T-helper 1 cell treated with Interleukin-12 subunit alpha and Interleukin-12 subunit beta and Interleukin-4 antibody, amounts not matched to agents 30 ng/mL and 1 ng/mL, for 36 hours (primary cell): ENCODE measurements around the gene LHFPL3. TPM values are rescaled to one million over a fixed set of nuclear protein-coding genes. Genes with fewer than 3 reads are reported as not detected.
"Not testable (repeated sequence)": the region's sequence is repeated elsewhere in the genome, so short reads cannot be mapped to it uniquely, and the experiment has no call there.

Experiments used
- intact Hi-C: fragments of 100-400 bp; cut with micrococcal nuclease; formaldehyde crosslinking; loops from one replicate; pipeline ENCODE4 v1.15.1; 2024
- total RNA-seq: library from RNA; stranded (reverse); gene quantifications from 2 replicates; pipeline ENCODE4 v1.2.3, GENCODE V29; 2022

Gene LHFPL3
- total RNA-seq, 1 donor from 2014 or later, result not detected

DNA sequence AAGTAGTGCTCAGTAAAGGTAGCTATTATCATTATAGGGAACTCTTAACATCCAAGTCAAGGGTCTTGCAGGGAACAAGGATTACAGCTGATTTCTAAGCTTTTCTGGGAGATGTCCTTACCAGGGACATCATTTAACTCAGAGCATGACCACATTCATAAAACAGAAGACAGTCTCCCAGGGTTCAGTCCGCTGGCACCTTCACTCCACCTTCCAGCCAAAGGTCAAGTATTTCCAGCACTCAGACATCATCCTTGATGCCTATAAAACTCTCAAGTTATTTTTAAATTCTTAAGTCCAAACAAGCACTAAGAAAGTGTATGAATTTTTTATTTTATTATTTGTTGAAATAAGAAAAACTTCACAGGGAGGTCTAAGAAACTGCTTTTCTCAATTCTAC is 565.9 kb downstream of the LHFPL3 start:
- intact Hi-C loops, result no loop called here

DNA sequence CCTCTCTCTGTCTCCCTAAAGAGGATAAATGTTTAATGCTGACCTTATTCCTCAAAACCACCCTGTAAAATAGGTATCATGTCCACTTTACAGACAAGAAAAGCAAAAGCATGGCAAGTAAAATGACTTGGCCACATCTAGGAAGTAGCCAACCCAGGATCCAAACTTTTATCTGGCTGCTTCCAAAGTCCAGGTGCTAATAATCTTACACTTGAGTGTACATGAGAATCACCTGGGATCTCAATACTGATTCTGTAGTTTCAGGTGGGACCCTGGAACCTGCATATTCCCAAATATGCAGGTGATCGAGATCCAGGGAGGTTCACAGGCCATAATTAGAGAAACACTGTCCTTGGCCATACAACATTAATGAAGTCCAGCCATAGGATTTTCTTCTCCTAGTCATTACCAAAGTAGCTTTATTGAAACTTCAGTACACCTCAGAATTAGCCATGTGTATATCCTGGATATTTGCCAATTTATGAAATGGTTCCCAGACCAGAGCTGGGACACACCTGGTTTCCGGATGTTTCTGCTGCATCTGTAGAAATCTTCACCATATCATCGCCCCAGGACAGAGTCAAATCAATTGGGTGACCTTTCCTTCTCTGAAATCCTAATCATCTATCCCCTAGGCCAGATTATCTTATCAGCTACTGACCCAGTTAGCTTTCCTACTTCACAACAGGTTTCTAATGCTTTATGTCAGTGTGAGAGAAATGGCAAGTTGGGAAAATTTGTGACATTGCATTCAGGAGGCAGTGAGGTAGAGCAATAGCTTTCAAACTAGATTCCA is 566.5 kb downstream of the LHFPL3 start:
- intact Hi-C loops, result no loop called here

DNA sequence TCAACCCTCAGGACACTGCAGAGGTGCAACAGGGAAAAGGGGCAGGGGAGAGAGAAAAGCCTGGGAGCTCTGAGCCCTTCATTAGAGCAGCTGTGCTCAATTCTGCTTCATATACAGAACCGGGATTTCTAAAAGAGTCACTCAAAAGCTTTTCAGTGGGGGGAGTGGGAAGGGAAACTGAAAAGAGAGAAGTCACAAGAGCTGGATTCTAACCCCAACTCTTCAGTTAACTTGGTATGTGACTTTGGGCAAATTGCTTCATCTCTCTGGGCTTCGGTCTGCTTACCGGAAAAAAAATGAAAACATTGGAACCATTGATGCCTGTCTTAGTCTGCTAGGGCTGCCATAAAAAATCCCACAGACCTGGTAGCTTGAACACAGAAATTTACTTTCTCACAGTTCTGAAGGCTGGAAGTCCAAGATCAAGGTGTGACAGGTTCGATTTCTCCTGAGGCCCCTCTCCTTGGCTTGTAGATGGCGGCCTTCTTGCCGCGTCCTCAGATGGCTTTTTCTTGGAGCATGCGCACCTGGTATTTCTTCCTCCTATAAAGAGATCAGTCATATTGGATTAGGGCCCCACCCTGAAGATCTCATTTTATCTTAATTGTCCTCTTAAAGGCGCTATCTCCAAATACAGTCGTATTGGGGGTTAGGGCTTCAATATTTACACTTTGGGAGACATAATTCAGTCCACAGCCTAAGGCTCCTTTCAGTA is 567.3 kb downstream of the LHFPL3 start:
- intact Hi-C loops, result no loop called here

GRCh38 chr7:104898434-104898833 is 570.0 kb downstream of the LHFPL3 start:
- intact Hi-C loops, result no loop called here

DNA sequence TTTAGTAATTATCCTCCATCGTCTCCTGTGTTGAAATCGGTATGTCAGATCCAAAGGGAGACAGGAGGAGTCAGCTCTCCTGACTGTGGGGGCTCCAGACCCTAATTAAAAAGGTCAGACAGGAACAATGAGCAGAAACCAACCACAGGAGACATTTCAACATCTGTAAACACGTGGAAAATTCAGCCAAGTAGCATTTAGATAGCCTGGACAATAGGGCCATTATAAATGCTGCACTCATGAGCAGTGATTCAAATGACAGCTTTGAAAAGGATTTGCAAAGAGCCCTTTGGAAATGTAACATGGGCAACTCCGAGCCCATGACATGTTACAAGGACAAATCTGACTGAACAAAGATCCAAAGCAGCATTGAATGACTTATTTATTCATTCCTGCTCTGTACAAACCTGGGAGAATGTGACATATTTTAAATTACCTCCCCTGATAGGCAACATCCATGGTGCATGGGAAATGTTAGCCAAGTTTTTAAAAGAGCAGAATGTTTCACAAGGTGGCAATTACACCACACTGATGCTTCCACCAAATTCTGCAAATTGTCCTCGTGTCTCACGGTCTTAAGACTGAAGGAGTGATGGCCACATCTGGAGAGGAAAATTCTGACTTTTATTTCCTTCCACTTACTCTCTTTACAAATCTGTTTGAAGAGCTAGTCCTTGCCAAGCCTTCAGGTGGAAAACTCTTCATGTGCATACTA is 572.3 kb downstream of the LHFPL3 start:
- intact Hi-C loops, result no loop called here

DNA sequence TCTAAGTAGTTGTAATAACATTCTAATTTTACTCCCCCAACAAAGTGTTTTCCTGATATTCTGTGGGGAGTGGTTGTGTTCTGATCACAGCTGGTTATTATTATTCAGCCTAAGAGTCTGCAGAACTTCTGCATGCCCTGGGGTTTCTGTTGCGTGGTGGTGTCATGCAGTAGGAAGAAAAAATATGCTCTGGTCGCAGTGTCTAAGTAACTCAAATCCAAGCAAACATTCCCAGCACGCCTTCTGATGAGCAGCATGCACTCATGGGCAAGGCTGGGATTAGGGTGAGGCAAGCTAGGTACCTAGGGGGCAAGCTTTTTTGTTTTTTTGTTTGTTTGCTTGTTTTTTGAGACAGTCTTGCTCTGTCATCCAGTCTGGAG is 572.8 kb downstream of the LHFPL3 start:
- intact Hi-C loops, result no loop called here

DNA sequence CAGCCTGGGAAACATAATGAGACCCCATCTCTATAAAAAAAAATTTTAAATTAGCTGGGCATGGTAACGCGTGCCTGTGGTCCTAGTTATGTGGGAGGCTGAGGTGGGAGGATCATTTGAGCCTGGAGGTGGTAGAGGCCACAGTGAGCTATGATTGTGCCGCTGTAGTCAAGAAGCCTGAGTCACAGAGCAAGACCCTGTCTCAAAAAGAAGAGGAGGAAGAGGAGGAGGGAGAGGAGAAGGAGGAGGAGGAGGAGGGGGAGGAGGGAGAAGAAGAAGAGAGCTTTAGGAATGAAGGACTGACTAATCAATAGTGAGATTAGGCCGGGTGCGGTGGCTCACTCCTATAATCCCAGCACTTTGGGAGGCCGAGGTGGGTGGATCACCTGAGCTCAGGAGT is 573.8 kb downstream of the LHFPL3 start:
- intact Hi-C loops, result no loop called here

- intact Hi-C loops, result no loop called here
Observed at GRCh38 chr7:104903044-104903443, 574.6 kb downstream of the LHFPL3 start.

- intact Hi-C loops, result no loop called here
Observed at GRCh38 chr7:104903846-104904245, 575.4 kb downstream of the LHFPL3 start.

DNA sequence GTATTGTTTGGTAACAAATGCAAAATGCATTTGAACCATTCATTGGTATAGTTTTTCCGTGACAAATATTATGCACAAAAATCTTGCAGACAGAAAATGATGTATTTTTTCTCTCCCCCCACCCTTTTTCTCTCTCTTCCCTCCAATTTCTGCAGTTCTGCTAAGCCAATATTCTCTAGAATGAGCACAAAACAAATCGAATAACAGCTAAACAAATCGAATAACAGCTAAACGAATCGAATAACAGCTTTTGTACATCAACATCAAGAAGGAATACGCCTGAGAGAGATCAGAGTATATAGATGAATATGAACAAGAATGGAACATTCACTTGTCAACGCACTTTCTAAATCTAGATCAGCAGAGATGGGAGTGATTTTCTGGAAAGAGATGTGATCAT is 577.6 kb downstream of the LHFPL3 start:
- intact Hi-C loops, result no loop called here

DNA sequence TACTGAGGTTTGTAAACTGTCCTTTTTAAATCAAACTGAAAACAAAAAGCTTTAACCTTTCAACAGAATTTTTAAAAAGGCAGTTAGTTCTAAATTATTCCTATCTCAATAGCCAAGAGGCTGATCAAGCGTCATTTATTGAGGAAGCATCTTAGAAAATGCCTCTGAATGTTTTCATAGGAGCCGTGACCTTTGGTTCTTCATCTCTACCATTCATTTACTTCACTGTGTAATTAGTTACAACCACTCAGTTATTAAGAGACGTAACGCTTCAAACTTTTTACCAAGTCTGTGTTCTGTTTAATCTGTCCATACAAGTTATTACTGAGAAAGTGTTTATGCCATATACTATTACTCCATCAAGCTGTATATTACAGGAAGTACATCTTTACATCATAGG is 578.2 kb downstream of the LHFPL3 start:
- intact Hi-C loops, result no loop called here

- intact Hi-C loops, result no loop called here
Observed at GRCh38 chr7:104908636-104909035, 580.2 kb downstream of the LHFPL3 start.

- intact Hi-C loops, result no loop called here
Observed at GRCh38 chr7:104909096-104909495, 580.7 kb downstream of the LHFPL3 start.

DNA sequence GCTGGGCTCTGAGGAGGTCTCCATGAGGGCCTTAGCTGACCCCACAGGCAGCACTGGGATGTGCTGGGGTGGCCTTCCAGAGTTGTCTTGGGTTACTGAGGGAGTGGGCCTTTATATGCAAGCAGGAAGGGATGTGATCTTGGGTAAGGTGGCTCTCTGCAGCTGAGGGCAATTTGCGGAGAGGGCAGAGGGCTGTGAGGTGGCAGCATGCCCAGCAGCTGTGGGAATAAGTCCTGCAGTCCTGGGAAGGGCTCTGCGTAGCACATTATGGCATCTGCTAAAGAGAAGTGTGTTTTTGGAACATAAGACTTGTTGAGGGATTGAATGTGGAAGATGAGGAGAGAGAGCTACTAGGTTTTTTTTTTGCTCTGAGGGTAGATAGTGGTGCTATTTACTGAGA is 586.0 kb downstream of the LHFPL3 start:
- intact Hi-C loops, result no loop called here

DNA sequence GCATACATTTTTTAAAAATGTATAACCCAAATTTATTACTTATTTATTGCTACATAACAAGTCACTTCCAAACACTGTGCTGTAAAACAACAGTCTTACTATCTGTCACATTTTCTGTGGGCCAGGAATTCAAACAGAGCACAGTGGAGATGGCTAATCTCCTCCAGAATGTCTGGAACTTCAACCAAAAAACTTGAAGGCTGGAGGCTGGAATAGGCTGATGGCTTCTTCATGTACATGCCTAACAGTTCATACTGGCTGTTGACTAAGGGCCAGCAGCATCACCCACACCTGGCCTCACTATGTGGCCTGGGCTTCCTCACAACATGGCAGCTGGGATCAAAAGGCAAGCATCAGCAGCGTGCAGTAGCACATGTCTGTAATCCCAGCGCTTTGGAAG is 593.2 kb downstream of the LHFPL3 start:
- intact Hi-C loops, result loop anchor here (5.0 kb wide), 1 partner anchor 146 kb away; no protein-coding TSS in a partner anchor

GRCh38 chr7:104922182-104923009 is 594.0 kb downstream of the LHFPL3 start:
- intact Hi-C loops, result loop anchor here (1.0 to 5.0 kb wide), 13 partner anchors 22 to 1120 kb away; no protein-coding TSS in a partner anchor

DNA sequence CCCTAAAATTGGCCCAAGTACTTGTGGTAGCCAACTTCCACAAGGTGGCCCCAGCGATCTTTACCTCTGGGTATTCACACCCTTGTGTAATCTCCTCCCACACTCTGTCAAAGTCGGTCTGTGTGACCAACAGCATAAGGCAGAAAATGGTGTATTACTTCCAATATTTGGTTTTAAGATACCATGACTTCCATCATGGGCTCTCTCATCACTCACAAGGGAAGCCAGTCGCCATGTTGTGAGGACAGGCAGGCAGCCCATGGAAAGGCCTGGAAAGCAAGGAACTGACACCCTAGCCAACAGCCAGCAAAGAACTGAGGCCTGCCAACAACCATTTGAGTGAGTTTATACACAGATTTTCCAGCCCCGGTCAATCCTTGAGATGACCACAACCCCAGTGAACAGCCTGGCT is 594.6 kb downstream of the LHFPL3 start:
- intact Hi-C loops, result loop anchor here (1.0 to 5.0 kb wide), 13 partner anchors 22 to 1120 kb away; no protein-coding TSS in a partner anchor

DNA sequence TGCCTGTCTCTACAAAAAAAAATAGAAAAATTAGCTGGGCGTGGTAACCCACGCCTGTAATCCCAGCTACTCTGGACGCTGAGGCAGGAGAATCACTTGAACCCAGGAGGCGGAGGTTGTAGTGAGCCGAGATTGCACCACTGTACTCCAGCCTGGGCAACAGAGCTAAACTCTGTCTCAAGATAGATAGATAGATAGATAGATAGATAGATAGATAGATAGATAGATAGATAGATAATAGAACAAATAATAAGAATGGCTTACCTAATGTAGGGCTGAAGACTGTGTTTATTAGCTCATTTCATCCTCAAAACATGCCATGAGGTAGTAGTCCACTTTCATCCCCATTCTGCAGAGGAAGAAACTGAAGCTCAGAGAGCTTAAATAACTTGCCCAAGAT is 597.8 kb downstream of the LHFPL3 start:
- intact Hi-C loops, result not testable (repeated sequence)

DNA sequence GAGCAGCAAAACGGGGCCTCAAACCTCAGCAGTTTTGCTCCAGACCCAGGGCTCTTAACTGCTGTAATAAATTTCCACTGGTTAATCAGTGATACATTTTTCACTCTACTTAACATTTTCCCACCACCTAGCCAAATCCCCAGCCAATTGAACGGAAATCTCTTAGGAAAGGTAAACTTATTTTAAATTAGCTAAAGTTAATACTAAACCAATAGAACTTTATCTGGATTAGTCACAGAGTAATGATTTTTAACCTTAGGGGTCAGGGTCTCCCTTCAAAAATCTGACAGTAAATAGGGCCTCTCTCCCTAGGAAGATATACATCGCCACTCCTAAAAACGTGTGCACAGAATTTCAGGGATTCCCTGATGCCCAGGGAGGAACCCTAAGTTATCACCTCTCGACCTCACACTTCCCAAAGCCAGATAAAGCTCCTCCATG is 598.2 kb downstream of the LHFPL3 start:
- intact Hi-C loops, result no loop called here

GRCh38 chr7:104927055-104927454 is 598.7 kb downstream of the LHFPL3 start:
- intact Hi-C loops, result no loop called here
